Thyroid gland (tissue), 4 donors: Measurements from ENCODE around the gene IL25.

Source experiments
- POLR2A ChIP-seq, 2 donors: fragments of 450-650 bp; IDR thresholded peaks; one replicate each; pipeline ENCODE4 v1.6.1; 2017; ENCODE audit warnings: antibody characterized with exemption in 2 of 2, mild to moderate bottlenecking in 2 of 2, moderate library complexity in 1 of 2
- TF ChIP-seq, protein P1 (sequence below), 6 experiments: fragments of 200-600 bp in 3 of 6; fragments of 450-650 bp in 3 of 6; sonication (generic) in 3 of 6; IDR thresholded peaks; one replicate each; pipeline ENCODE4 v1.5.1; 2016 to 2019; ENCODE audit warnings: antibody characterized with exemption in 6 of 6, mild to moderate bottlenecking in 2 of 6, inconsistent platforms in 1 of 6, moderate library complexity in 1 of 6

DNA sequence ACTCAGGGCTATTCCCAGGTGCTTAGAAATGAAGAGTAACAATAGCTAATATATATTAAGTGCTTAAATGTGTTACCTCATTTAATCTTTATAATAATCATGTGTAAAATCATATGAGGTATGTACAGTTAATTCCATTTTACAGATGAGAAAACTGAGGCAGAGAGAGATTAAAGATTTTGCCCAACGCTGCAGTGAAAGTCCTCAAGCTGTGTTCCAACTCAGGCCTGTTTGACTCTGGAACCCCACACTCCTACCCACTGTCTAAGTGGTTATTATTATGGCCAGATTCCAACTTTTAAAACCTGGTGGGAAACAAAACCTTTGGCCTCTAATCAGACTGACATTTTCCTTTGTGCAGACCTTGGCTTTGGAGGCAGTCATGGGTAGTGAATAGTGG lies 14.4 kb downstream of the IL25 start:
- TF ChIP-seq POLR2A (IDR thresholded peaks at IDR 0.05): no peak
- TF ChIP-seq, protein P1, sequence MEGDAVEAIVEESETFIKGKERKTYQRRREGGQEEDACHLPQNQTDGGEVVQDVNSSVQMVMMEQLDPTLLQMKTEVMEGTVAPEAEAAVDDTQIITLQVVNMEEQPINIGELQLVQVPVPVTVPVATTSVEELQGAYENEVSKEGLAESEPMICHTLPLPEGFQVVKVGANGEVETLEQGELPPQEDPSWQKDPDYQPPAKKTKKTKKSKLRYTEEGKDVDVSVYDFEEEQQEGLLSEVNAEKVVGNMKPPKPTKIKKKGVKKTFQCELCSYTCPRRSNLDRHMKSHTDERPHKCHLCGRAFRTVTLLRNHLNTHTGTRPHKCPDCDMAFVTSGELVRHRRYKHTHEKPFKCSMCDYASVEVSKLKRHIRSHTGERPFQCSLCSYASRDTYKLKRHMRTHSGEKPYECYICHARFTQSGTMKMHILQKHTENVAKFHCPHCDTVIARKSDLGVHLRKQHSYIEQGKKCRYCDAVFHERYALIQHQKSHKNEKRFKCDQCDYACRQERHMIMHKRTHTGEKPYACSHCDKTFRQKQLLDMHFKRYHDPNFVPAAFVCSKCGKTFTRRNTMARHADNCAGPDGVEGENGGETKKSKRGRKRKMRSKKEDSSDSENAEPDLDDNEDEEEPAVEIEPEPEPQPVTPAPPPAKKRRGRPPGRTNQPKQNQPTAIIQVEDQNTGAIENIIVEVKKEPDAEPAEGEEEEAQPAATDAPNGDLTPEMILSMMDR (IDR thresholded peaks at IDR 0.05): no peak
